Ectodermal cell (in vitro differentiated cells): ENCODE results near the gene ARHGAP31.
"Not testable (repeated sequence)": the region's sequence is repeated elsewhere in the genome, so short reads cannot be mapped to it uniquely, and the experiment has no call there.

Source experiments
- H3K27ac ChIP-seq: 2 replicates; pipeline ENCODE4 v1.7.0; 2013; ENCODE audit warnings: mild to moderate bottlenecking, low read depth, low read length; ENCODE audit not compliant: insufficient read depth, poor library complexity, severe bottlenecking
- H3K27me3 ChIP-seq: 2 replicates; pipeline ENCODE4 v1.7.0; 2013; ENCODE audit warnings: mild to moderate bottlenecking, low read length; ENCODE audit not compliant: insufficient read depth, control insufficient read depth, poor library complexity, severe bottlenecking
- H3K36me3 ChIP-seq: one replicate; pipeline ENCODE4 v1.7.0; 2013; ENCODE audit warnings: low read length; ENCODE audit not compliant: control insufficient read depth, insufficient read depth
- H3K4me1 ChIP-seq: one replicate; pipeline ENCODE4 v1.7.0; 2013; ENCODE audit warnings: low read length; ENCODE audit not compliant: control insufficient read depth, insufficient read depth
- H3K4me3 ChIP-seq: 2 replicates; pipeline ENCODE4 v1.7.0; 2013; ENCODE audit warnings: low read depth, low read length, control low read depth; ENCODE audit not compliant: insufficient read depth
- H3K9me3 ChIP-seq: 2 replicates; pipeline ENCODE4 v1.7.0; 2013; ENCODE audit warnings: mild to moderate bottlenecking, low read length, moderate library complexity; ENCODE audit not compliant: control insufficient read depth
- WGBS, 2 experiments: methylation state at CpG; one replicate each; pipeline ENCODE4 v1.1.7; 2013; ENCODE audit warnings: missing lambda C conversion rate in 2 of 2; 5-methylcytosine and 5-hydroxymethylcytosine counted together

ARHGAP31 gene

GRCh38 chr3:119346076-119346496 lies 51.9 kb downstream of the ARHGAP31 start:
- H3K9me3 ChIP-seq, result no peaks in the 10 kb centered on the region
- no peaks in the 10 kb centered on the region for H3K27me3 ChIP-seq
- H3K4me1 ChIP-seq, result peaks cover 32% of the 10 kb centered on the region
- H3K27ac ChIP-seq, result no peak overlapping the region
- no peak overlapping the region for H3K4me3 ChIP-seq
- no peaks in the 10 kb centered on the region for H3K36me3 ChIP-seq
- 25 to 61% methylated on average over 1 of the region's 1 CpG for WGBS, 2 experiments

GRCh38 chr3:119347036-119347435 lies 52.9 kb downstream of the ARHGAP31 start:
- peaks cover 42% of the 10 kb centered on the region for H3K4me1 ChIP-seq
- no peak overlapping the region for H3K4me3 ChIP-seq
- no peaks in the 10 kb centered on the region for H3K9me3 ChIP-seq

GRCh38 chr3:119349354-119350041 lies 55.3 kb downstream of the ARHGAP31 start:
- Histone ChIP-seq H3K36me3 (no peaks in the 10 kb centered on the region), H3K4me1 (peaks cover 54% of the 10 kb centered on the region), H3K27ac (peak overlapping the region; percentile 96), H3K4me3 (peak overlapping the region; percentile 12), H3K27me3 (no peaks in the 10 kb centered on the region), H3K9me3 (no peaks in the 10 kb centered on the region)
- WGBS, 2 experiments, result 1 to 2% methylated on average over 4 of the region's 4 CpGs

More at GRCh38 chr3:119347036-119347435, 52.9 kb downstream of the ARHGAP31 start:
- H3K27me3 ChIP-seq, result no peaks in the 10 kb centered on the region
- WGBS, 2 experiments, result 92 to 96% methylated on average over 2 to 3 of the region's 3 CpGs
- H3K27ac ChIP-seq, result no peak overlapping the region
- H3K36me3 ChIP-seq, result no peaks in the 10 kb centered on the region

- no peaks in the 10 kb centered on the region for H3K36me3 ChIP-seq
- H3K27ac ChIP-seq, result peak overlapping the region; percentile 96
- H3K4me1 ChIP-seq, result peaks cover 54% of the 10 kb centered on the region
- no peaks in the 10 kb centered on the region for H3K27me3 ChIP-seq
- 7 to 8% methylated on average over 10 of the region's 10 CpGs for WGBS, 2 experiments
- H3K4me3 ChIP-seq, result no peak overlapping the region
- no peaks in the 10 kb centered on the region for H3K9me3 ChIP-seq
Measured at GRCh38 chr3:119350114-119350513, 55.9 kb downstream of the ARHGAP31 start.

- H3K4me1 ChIP-seq, result peaks cover 51% of the 10 kb centered on the region
- H3K36me3 ChIP-seq, result no peaks in the 10 kb centered on the region
- H3K4me3 ChIP-seq, result no peak overlapping the region
- H3K9me3 ChIP-seq, result no peaks in the 10 kb centered on the region
- 51 to 56% methylated on average over 3 of the region's 3 CpGs for WGBS, 2 experiments
- no peak overlapping the region for H3K27ac ChIP-seq
- no peaks in the 10 kb centered on the region for H3K27me3 ChIP-seq
Measured at GRCh38 chr3:119351581-119351980, 57.4 kb downstream of the ARHGAP31 start.

- Histone ChIP-seq H3K4me1 (peaks cover 48% of the 10 kb centered on the region), H3K9me3 (no peaks in the 10 kb centered on the region), H3K36me3 (no peaks in the 10 kb centered on the region), H3K27ac (no peak overlapping the region), H3K27me3 (no peaks in the 10 kb centered on the region), H3K4me3 (no peak overlapping the region)
- WGBS, 2 experiments, result 75 to 84% methylated on average over 4 of the region's 4 CpGs
Measured at GRCh38 chr3:119352034-119352609, 57.9 kb downstream of the ARHGAP31 start.

DNA sequence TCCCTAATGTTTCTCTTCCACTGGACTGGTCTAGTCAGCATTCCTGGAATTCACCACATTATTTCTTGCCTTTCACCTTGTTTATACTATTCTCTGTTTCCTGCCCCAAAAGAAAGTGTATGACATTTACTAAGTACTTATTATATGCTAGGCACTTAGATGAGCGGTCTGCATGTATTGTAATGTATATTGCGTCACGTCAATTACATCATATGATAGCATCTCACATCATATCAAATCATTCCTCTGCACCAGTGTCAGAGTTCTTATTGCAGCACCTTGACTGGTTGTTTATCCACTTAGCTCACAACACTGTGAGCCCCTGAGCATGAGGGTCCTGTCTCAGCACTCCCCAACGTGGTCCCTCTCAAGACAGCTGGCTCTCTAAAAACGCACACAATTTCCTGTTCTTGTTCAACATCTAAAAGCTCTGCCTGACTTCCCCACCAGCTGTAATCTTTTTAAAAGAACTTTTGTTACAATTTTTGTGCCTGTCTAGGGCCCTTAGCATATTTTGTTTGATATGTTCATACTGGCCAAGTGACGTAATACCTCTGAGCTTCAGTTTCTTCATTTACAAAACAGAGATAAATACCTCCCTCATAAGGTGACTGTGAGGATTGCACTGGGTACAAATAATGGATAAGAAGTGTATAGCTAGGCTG lies 58.8 kb downstream of the ARHGAP31 start:
- H3K4me3 ChIP-seq, result no peak overlapping the region
- H3K27ac ChIP-seq, result no peak overlapping the region
- no peaks in the 10 kb centered on the region for H3K9me3 ChIP-seq
- peaks cover 48% of the 10 kb centered on the region for H3K4me1 ChIP-seq
- WGBS, 2 experiments, result 92 to 93% methylated on average over 5 to 6 of the region's 6 CpGs
- H3K36me3 ChIP-seq, result no peaks in the 10 kb centered on the region
- no peaks in the 10 kb centered on the region for H3K27me3 ChIP-seq

DNA sequence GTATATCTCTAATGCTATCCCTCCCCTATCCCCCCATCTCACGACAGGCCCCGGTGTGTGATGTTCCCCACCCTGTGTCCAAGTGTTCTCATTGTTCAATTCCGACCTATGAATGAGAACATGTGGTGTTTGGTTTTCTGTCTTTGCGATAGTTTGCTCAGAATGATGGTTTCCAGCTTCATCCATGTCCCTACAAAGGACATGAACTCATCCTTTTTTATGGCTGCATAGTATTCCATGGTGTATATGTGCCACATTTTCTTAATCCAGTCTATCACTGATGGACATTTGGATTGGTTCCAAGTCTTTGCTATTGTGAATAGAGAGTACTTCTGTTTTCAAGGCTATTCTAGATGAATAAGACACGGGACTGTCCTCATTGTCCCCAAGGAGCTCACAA lies 61.4 kb downstream of the ARHGAP31 start:
- H3K27ac ChIP-seq, H3K9me3 ChIP-seq, H3K4me3 ChIP-seq, H3K27me3 ChIP-seq, H3K36me3 ChIP-seq: not testable (repeated sequence)
- peaks cover 34% of the 10 kb centered on the region for H3K4me1 ChIP-seq
- WGBS, 2 experiments, result 96 to 100% methylated on average over 4 of the region's 5 CpGs

DNA sequence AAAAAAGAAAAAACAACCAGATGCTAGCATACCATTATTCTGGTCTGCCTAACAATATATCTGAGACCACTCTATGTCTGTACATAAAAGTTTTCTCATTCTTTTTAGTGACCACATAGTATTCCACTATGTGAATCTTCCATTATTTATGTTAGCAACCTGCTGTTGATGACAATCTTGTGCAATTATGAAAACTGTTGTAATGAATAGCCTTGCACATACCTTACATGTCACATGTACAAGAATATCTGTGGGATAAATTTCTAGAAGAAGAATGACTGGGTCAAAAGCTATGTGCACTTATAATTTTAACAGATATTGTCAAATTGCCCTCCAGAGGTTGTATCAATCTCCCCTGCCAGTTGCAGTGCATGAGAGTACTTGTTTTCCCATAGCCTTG lies 62.5 kb downstream of the ARHGAP31 start:
- peaks cover 24% of the 10 kb centered on the region for H3K4me1 ChIP-seq
- H3K9me3 ChIP-seq, result no peaks in the 10 kb centered on the region
- H3K4me3 ChIP-seq, result no peak overlapping the region

DNA sequence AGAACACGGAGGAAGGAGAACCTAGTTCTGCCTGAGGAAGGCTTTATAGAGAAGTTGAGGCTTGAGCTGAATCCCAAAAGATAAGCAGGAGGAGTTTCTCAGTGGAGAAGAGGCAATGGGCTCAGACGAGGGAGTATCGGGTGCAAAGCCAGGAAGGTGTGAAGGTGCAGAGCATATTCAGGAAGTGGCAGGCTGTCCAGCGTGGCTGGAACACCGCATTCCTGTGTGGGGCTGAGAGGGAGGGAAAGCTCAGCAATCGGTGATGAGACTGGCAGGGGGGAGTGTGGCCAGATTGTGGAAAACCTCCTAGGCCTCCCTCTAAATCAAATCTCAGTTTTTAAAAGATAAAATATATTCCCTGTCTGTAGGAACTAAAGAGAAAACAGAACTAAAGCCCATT lies 63.0 kb downstream of the ARHGAP31 start:
- H3K27me3 ChIP-seq, result no peaks in the 10 kb centered on the region
- H3K4me1 ChIP-seq, result peaks cover 18% of the 10 kb centered on the region
- no peaks in the 10 kb centered on the region for H3K9me3 ChIP-seq
- H3K27ac ChIP-seq, result no peak overlapping the region
- WGBS, 2 experiments, result 74 to 76% methylated on average over 6 of the region's 6 CpGs
- no peaks in the 10 kb centered on the region for H3K36me3 ChIP-seq
- no peak overlapping the region for H3K4me3 ChIP-seq

More for the DNA sequence above, 62.5 kb downstream of the ARHGAP31 start:
- Histone ChIP-seq H3K36me3 (no peaks in the 10 kb centered on the region), H3K27me3 (no peaks in the 10 kb centered on the region), H3K27ac (no peak overlapping the region)
